ENCODE results near the gene LARGE1.
"Not testable (repeated sequence)": the region's sequence is repeated elsewhere in the genome, so short reads cannot be mapped to it uniquely, and the experiment has no call there.

Gene LARGE1

GRCh38 chr22:33381531-33382406 is 538.5 kb downstream of the LARGE1 start:
- Mint-ChIP-seq H3K9me3 (peaks cover 20% of the 10 kb centered on the region), H3K27me3 (ENCODE audit: low read depth) (no peaks in the 10 kb centered on the region), H3K36me3 (ENCODE audit: low read depth) (peaks cover 45% of the 10 kb centered on the region), H3K27ac (no peak overlapping the region), H3K4me1 (no peaks in the 10 kb centered on the region), H3K4me3 (no peak overlapping the region)
- TF ChIP-seq CTCF (IDR thresholded peaks at IDR 0.05; ENCODE audit: unreplicated experiment in 3 of 3): no peak

GRCh38 chr22:33380789-33381530 is 539.3 kb downstream of the LARGE1 start:
- Mint-ChIP-seq H3K4me1 (no peaks in the 10 kb centered on the region), H3K4me3 (no peak overlapping the region), H3K36me3 (ENCODE audit: low read depth) (peaks cover 47% of the 10 kb centered on the region), H3K9me3 (peaks cover 20% of the 10 kb centered on the region), H3K27ac (no peak overlapping the region), H3K27me3 (ENCODE audit: low read depth) (no peaks in the 10 kb centered on the region)
- no peak for TF ChIP-seq CTCF (IDR thresholded peaks at IDR 0.05; ENCODE audit: unreplicated experiment in 3 of 3)

- TF ChIP-seq CTCF (IDR thresholded peaks at IDR 0.05; ENCODE audit: unreplicated experiment in 3 of 3): no peak
These were observed 540.4 kb downstream of the LARGE1 start for GRCh38 chr22:33379836-33380235.

GRCh38 chr22:33372875-33373274 is 547.4 kb downstream of the LARGE1 start:
- Mint-ChIP-seq H3K27me3 (ENCODE audit: low read depth) (no peaks in the 10 kb centered on the region), H3K4me3 (no peak overlapping the region)
- TF ChIP-seq CTCF (IDR thresholded peaks at IDR 0.05; ENCODE audit: unreplicated experiment in 3 of 3): no peak

More at GRCh38 chr22:33379836-33380235, 540.4 kb downstream of the LARGE1 start:
- Mint-ChIP-seq H3K4me1 (no peaks in the 10 kb centered on the region), H3K27me3 (ENCODE audit: low read depth) (no peaks in the 10 kb centered on the region), H3K4me3 (no peak overlapping the region), H3K36me3 (ENCODE audit: low read depth) (peaks cover 47% of the 10 kb centered on the region), H3K9me3 (peaks cover 20% of the 10 kb centered on the region), H3K27ac (no peak overlapping the region)

GRCh38 chr22:33363256-33363655 is 557.0 kb downstream of the LARGE1 start:
- peaks cover 22% of the 10 kb centered on the region for H3K36me3 Mint-ChIP-seq (ENCODE audit: low read depth)
- H3K4me1 Mint-ChIP-seq; H3K27ac Mint-ChIP-seq; H3K27me3 Mint-ChIP-seq (ENCODE audit: low read depth); H3K9me3 Mint-ChIP-seq; H3K4me3 Mint-ChIP-seq: not testable (repeated sequence)

More at GRCh38 chr22:33372875-33373274, 547.4 kb downstream of the LARGE1 start:
- Mint-ChIP-seq H3K36me3 (ENCODE audit: low read depth) (peaks cover 33% of the 10 kb centered on the region), H3K27ac (no peak overlapping the region), H3K9me3 (peaks cover 22% of the 10 kb centered on the region), H3K4me1 (no peaks in the 10 kb centered on the region)

GRCh38 chr22:33362702-33363101 is 557.6 kb downstream of the LARGE1 start:
- Mint-ChIP-seq H3K4me1 (no peaks in the 10 kb centered on the region), H3K9me3 (no peaks in the 10 kb centered on the region), H3K36me3 (ENCODE audit: low read depth) (peaks cover 22% of the 10 kb centered on the region), H3K27ac (no peak overlapping the region), H3K27me3 (ENCODE audit: low read depth) (no peaks in the 10 kb centered on the region), H3K4me3 (no peak overlapping the region)
- no peak for TF ChIP-seq CTCF (IDR thresholded peaks at IDR 0.05; ENCODE audit: unreplicated experiment in 3 of 3)

All from nephron (organoid).